HEK293 (cell line): Measurements from ENCODE around the gene FXYD6.

Experiments used
- CTCF ChIA-PET: fragments of 350-600 bp; formaldehyde crosslinking; extraction: SDS; loops from one replicate; lab custom pipeline; 2021; ENCODE audit warnings: antibody characterized with exemption; lab: Yijun Ruan, JAX
- POLR2A ChIA-PET: fragments of 300-600 bp; formaldehyde crosslinking; extraction: SDS; loops from one replicate; lab custom pipeline; 2020; ENCODE audit warnings: antibody characterized with exemption, inconsistent platforms; lab: Yijun Ruan, JAX
- H3K27ac ChIP-seq: fragments of 200-500 bp; sonication (Bioruptor generic); 2 replicates; pipeline ENCODE4 v1.5.1; 2014; ENCODE audit warnings: low read depth, low read length, control low read depth, inconsistent platforms; ENCODE audit errors: extremely low read depth
- H3K36me3 ChIP-seq, 2 experiments: fragments of 200-500 bp in 1 of 2; sonication (Bioruptor generic) in 1 of 2; 1 replicate in 1 of 2; 2 replicates in 1 of 2; pipeline ENCODE4 v1.5.1; 2014 to 2017; ENCODE audit warnings: inconsistent platforms in 2 of 2, low read length in 2 of 2; ENCODE audit not compliant: control insufficient read depth in 2 of 2, insufficient read depth in 1 of 2
- H3K4me1 ChIP-seq: fragments of 200-500 bp; sonication (Bioruptor generic); 2 replicates; pipeline ENCODE4 v1.5.1; 2014; ENCODE audit warnings: mild to moderate bottlenecking, low read length, inconsistent platforms; ENCODE audit not compliant: control insufficient read depth, insufficient read depth
- H3K4me3 ChIP-seq: 2 replicates; pipeline ENCODE4 v1.5.1; 2011; ENCODE audit warnings: low read depth, mild to moderate bottlenecking, control low read depth, low read length, moderate library complexity
- H3K9me3 ChIP-seq: fragments of 200-500 bp; sonication (Bioruptor generic); 2 replicates; pipeline ENCODE4 v1.5.1; 2014; ENCODE audit warnings: low read depth, low read length, inconsistent platforms; ENCODE audit not compliant: control insufficient read depth, insufficient read depth
- SCRT1 ChIP-seq: fragments of 450-650 bp; formaldehyde crosslinking; IDR thresholded peaks from 2 replicates; pipeline ENCODE4 v1.5.1; 2016; ENCODE audit warnings: missing biosample characterization, missing genetic modification characterization, borderline replicate concordance
- SP3 ChIP-seq: fragments of 450-650 bp; formaldehyde crosslinking; IDR thresholded peaks from 2 replicates; pipeline ENCODE4 v1.5.1; 2016; ENCODE audit warnings: missing biosample characterization, missing genetic modification characterization
- TRIM28 ChIP-seq: IDR thresholded peaks from 2 replicates; pipeline ENCODE4 v1.6.1; 2011; ENCODE audit warnings: low read length, control low read depth, borderline replicate concordance
- ZNF140 ChIP-seq: fragments of 450-650 bp; formaldehyde crosslinking; IDR thresholded peaks from 2 replicates; pipeline ENCODE4 v1.5.1; 2016; ENCODE audit warnings: missing biosample characterization, missing genetic modification characterization
- ZNF146 ChIP-seq: fragments of 450-650 bp; formaldehyde crosslinking; IDR thresholded peaks from 2 replicates; pipeline ENCODE4 v1.5.1; 2016; ENCODE audit warnings: missing biosample characterization, missing genetic modification characterization
- ZNF155 ChIP-seq: fragments of 450-650 bp; formaldehyde crosslinking; IDR thresholded peaks from 2 replicates; pipeline ENCODE4 v1.5.1; 2016; ENCODE audit warnings: missing biosample characterization, missing genetic modification characterization
- ZNF16 ChIP-seq: fragments of 450-650 bp; formaldehyde crosslinking; IDR thresholded peaks from 2 replicates; pipeline ENCODE4 v1.5.1; 2016; ENCODE audit warnings: low read depth, missing biosample characterization, missing genetic modification characterization
- ZNF174 ChIP-seq: fragments of 450-650 bp; formaldehyde crosslinking; IDR thresholded peaks from 2 replicates; pipeline ENCODE4 v1.5.0; 2017; ENCODE audit warnings: missing biosample characterization, mild to moderate bottlenecking, missing genetic modification characterization
- ZNF248 ChIP-seq: fragments of 450-650 bp; formaldehyde crosslinking; IDR thresholded peaks from 2 replicates; pipeline ENCODE4 v1.5.1; 2017; ENCODE audit warnings: missing biosample characterization, missing genetic modification characterization
- ZNF311 ChIP-seq: fragments of 450-650 bp; formaldehyde crosslinking; IDR thresholded peaks from 2 replicates; pipeline ENCODE4 v1.5.1; 2017; ENCODE audit warnings: missing biosample characterization, missing genetic modification characterization, borderline replicate concordance
- ZNF335 ChIP-seq: fragments of 450-650 bp; formaldehyde crosslinking; conservative IDR thresholded peaks from 2 replicates; pipeline ENCODE4 v1.5.1; 2016; ENCODE audit warnings: missing biosample characterization, missing genetic modification characterization
- ZNF404 ChIP-seq: fragments of 450-650 bp; formaldehyde crosslinking; IDR thresholded peaks from 2 replicates; pipeline ENCODE4 v1.5.1; 2017; ENCODE audit warnings: missing biosample characterization, missing genetic modification characterization
- ZNF416 ChIP-seq: fragments of 450-650 bp; formaldehyde crosslinking; IDR thresholded peaks from 2 replicates; pipeline ENCODE4 v1.5.1; 2016; ENCODE audit warnings: missing biosample characterization, missing genetic modification characterization
- ZNF501 ChIP-seq: fragments of 450-650 bp; formaldehyde crosslinking; IDR thresholded peaks from 2 replicates; pipeline ENCODE4 v1.5.1; 2016; ENCODE audit warnings: missing biosample characterization, missing genetic modification characterization
- ZNF549 ChIP-seq: fragments of 450-650 bp; IDR thresholded peaks from 2 replicates; pipeline ENCODE4 v1.5.1; 2018; ENCODE audit warnings: missing biosample characterization, missing genetic modification characterization, mild to moderate bottlenecking, inconsistent platforms, moderate library complexity
- ZNF596 ChIP-seq: fragments of 450-650 bp; IDR thresholded peaks from 2 replicates; pipeline ENCODE4 v1.5.0; 2018; ENCODE audit warnings: missing biosample characterization, mild to moderate bottlenecking, missing genetic modification characterization, moderate library complexity
- ZNF600 ChIP-seq: fragments of 450-650 bp; formaldehyde crosslinking; IDR thresholded peaks from 2 replicates; pipeline ENCODE4 v1.5.1; 2016; ENCODE audit warnings: missing biosample characterization, missing genetic modification characterization
- ZNF623 ChIP-seq: fragments of 450-650 bp; formaldehyde crosslinking; IDR thresholded peaks from 2 replicates; pipeline ENCODE4 v1.5.1; 2016; ENCODE audit warnings: missing biosample characterization, missing genetic modification characterization
- ZSCAN16 ChIP-seq: fragments of 450-650 bp; formaldehyde crosslinking; IDR thresholded peaks from 2 replicates; pipeline ENCODE4 v1.5.1; 2016; ENCODE audit warnings: missing biosample characterization, missing genetic modification characterization
- TF ChIP-seq, protein P1 (sequence below): fragments of 450-650 bp; formaldehyde crosslinking; IDR thresholded peaks from 2 replicates; pipeline ENCODE4 v1.5.1; 2016; ENCODE audit warnings: missing biosample characterization, missing genetic modification characterization
- TF ChIP-seq, protein P2 (sequence below): fragments of 450-650 bp; formaldehyde crosslinking; IDR thresholded peaks from 2 replicates; pipeline ENCODE4 v1.5.1; 2016; ENCODE audit warnings: missing biosample characterization, missing genetic modification characterization
- TF ChIP-seq, protein P3 (sequence below): fragments of 450-650 bp; formaldehyde crosslinking; optimal IDR thresholded peaks from 2 replicates; pipeline ENCODE3; 2016; ENCODE audit warnings: missing biosample characterization, mild to moderate bottlenecking, missing genetic modification characterization
- TF ChIP-seq, protein P4 (sequence below): fragments of 450-650 bp; formaldehyde crosslinking; IDR thresholded peaks from 2 replicates; pipeline ENCODE4 v1.5.1; 2016; ENCODE audit warnings: missing biosample characterization, missing genetic modification characterization, low read depth
- TF ChIP-seq, protein P5 (sequence below): fragments of 450-650 bp; formaldehyde crosslinking; conservative IDR thresholded peaks from 2 replicates; pipeline ENCODE4 v1.5.1; 2016; ENCODE audit warnings: low read depth, missing biosample characterization, missing genetic modification characterization

The FXYD6 gene

DNA sequence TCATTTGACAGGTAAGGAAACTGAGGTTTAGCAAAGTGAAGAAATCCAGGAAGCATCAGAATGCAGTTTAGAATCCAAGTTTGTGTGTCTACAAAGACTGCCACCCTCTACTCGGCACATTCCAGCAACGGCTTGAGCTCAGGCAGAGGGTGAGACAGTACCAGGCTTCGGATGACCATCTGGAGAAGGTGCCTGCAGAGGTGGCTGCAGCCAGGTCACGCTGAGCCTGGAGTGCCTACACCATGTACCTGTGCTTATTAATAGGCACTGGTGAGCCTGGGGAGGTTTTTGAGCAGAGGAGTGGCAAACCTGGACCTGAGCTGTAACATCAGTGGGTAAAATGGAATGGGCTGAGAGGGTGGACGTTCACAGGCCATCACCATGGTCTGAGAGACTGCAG, 4.7 kb downstream of the FXYD6 start (continued):
- TF ChIP-seq, protein P1, sequence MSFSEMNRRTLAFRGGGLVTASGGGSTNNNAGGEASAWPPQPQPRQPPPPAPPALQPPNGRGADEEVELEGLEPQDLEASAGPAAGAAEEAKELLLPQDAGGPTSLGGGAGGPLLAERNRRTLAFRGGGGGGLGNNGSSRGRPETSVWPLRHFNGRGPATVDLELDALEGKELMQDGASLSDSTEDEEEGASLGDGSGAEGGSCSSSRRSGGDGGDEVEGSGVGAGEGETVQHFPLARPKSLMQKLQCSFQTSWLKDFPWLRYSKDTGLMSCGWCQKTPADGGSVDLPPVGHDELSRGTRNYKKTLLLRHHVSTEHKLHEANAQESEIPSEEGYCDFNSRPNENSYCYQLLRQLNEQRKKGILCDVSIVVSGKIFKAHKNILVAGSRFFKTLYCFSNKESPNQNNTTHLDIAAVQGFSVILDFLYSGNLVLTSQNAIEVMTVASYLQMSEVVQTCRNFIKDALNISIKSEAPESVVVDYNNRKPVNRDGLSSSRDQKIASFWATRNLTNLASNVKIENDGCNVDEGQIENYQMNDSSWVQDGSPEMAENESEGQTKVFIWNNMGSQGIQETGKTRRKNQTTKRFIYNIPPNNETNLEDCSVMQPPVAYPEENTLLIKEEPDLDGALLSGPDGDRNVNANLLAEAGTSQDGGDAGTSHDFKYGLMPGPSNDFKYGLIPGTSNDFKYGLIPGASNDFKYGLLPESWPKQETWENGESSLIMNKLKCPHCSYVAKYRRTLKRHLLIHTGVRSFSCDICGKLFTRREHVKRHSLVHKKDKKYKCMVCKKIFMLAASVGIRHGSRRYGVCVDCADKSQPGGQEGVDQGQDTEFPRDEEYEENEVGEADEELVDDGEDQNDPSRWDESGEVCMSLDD (tag by site-specific recombination): no peak
- TF ChIP-seq ZNF16 (tag by site-specific recombination) (no peak), ZNF335 (tag by site-specific recombination) (no peak), ZNF174 (tag by site-specific recombination) (no peak), ZNF416 (tag by site-specific recombination) (no peak)
- TF ChIP-seq, protein P2, sequence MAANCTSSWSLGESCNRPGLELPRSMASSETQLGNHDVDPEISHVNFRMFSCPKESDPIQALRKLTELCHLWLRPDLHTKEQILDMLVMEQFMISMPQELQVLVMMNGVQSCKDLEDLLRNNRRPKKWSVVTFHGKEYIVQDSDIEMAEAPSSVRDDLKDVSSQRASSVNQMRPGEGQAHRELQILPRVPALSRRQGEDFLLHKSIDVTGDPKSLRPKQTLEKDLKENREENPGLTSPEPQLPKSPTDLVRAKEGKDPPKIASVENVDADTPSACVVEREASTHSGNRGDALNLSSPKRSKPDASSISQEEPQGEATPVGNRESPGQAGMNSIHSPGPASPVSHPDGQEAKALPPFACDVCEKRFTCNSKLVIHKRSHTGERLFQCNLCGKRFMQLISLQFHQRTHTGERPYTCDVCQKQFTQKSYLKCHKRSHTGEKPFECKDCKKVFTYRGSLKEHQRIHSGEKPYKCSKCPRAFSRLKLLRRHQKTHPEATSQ (tag by site-specific recombination): no peak
- TF ChIP-seq, all 188 proteins: peak for 0

DNA sequence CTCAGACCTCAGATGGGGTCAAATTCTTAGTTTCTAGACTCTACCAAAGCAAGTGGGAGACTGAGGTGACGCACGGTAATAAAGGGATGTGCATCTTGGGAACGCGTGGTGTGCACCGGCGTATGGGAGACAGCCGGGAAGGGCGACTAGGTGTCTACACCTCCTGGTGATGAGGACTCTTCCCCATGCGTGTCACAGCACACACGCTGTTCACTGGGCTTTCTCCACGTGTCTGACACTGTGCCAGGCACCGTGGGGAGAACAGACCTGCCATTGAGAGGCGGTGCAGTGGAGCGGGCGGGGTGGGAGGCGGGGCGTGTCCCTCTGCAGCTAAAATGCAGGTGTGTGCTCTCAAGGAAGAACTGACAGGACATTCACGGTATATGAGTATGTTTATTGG, 5.3 kb downstream of the FXYD6 start:
- H3K4me3 ChIP-seq: no peak overlapping the region
- no peak overlapping the region for H3K27ac ChIP-seq
- ChIA-PET CTCF (interaction anchor here (2.8 kb wide), 1 partner anchor 76 kb away, joined by 10 read pairs; no protein-coding TSS in a partner anchor), POLR2A (no interaction called here)
- no peaks in the 10 kb centered on the region for H3K9me3 ChIP-seq
- no peaks in the 10 kb centered on the region for H3K36me3 ChIP-seq
- no peaks in the 10 kb centered on the region for H3K4me1 ChIP-seq
- TF ChIP-seq, protein P3, sequence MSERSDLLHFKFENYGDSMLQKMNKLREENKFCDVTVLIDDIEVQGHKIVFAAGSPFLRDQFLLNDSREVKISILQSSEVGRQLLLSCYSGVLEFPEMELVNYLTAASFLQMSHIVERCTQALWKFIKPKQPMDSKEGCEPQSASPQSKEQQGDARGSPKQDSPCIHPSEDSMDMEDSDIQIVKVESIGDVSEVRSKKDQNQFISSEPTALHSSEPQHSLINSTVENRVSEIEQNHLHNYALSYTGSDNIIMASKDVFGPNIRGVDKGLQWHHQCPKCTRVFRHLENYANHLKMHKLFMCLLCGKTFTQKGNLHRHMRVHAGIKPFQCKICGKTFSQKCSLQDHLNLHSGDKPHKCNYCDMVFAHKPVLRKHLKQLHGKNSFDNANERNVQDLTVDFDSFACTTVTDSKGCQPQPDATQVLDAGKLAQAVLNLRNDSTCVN (tag by site-specific recombination): no peak
- TF ChIP-seq ZNF146 (tag by site-specific recombination) (no peak), ZSCAN16 (tag by site-specific recombination) (no peak), SCRT1 (tag by site-specific recombination) (no peak), ZNF155 (tag by site-specific recombination) (no peak), ZNF596 (tag by site-specific recombination) (no peak), ZNF140 (tag by site-specific recombination) (no peak), ZNF549 (tag by site-specific recombination) (no peak), ZNF501 (no peak), ZNF404 (tag by site-specific recombination) (no peak), ZNF623 (tag by site-specific recombination) (no peak), SP3 (tag by site-specific recombination) (no peak), ZNF600 (tag by site-specific recombination) (no peak), TRIM28 (no peak), ZNF248 (no peak), ZNF311 (tag by site-specific recombination) (no peak)
- TF ChIP-seq, protein P4, sequence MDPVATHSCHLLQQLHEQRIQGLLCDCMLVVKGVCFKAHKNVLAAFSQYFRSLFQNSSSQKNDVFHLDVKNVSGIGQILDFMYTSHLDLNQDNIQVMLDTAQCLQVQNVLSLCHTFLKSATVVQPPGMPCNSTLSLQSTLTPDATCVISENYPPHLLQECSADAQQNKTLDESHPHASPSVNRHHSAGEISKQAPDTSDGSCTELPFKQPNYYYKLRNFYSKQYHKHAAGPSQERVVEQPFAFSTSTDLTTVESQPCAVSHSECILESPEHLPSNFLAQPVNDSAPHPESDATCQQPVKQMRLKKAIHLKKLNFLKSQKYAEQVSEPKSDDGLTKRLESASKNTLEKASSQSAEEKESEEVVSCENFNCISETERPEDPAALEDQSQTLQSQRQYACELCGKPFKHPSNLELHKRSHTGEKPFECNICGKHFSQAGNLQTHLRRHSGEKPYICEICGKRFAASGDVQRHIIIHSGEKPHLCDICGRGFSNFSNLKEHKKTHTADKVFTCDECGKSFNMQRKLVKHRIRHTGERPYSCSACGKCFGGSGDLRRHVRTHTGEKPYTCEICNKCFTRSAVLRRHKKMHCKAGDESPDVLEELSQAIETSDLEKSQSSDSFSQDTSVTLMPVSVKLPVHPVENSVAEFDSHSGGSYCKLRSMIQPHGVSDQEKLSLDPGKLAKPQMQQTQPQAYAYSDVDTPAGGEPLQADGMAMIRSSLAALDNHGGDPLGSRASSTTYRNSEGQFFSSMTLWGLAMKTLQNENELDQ (tag by site-specific recombination): no peak
- TF ChIP-seq, protein P5, sequence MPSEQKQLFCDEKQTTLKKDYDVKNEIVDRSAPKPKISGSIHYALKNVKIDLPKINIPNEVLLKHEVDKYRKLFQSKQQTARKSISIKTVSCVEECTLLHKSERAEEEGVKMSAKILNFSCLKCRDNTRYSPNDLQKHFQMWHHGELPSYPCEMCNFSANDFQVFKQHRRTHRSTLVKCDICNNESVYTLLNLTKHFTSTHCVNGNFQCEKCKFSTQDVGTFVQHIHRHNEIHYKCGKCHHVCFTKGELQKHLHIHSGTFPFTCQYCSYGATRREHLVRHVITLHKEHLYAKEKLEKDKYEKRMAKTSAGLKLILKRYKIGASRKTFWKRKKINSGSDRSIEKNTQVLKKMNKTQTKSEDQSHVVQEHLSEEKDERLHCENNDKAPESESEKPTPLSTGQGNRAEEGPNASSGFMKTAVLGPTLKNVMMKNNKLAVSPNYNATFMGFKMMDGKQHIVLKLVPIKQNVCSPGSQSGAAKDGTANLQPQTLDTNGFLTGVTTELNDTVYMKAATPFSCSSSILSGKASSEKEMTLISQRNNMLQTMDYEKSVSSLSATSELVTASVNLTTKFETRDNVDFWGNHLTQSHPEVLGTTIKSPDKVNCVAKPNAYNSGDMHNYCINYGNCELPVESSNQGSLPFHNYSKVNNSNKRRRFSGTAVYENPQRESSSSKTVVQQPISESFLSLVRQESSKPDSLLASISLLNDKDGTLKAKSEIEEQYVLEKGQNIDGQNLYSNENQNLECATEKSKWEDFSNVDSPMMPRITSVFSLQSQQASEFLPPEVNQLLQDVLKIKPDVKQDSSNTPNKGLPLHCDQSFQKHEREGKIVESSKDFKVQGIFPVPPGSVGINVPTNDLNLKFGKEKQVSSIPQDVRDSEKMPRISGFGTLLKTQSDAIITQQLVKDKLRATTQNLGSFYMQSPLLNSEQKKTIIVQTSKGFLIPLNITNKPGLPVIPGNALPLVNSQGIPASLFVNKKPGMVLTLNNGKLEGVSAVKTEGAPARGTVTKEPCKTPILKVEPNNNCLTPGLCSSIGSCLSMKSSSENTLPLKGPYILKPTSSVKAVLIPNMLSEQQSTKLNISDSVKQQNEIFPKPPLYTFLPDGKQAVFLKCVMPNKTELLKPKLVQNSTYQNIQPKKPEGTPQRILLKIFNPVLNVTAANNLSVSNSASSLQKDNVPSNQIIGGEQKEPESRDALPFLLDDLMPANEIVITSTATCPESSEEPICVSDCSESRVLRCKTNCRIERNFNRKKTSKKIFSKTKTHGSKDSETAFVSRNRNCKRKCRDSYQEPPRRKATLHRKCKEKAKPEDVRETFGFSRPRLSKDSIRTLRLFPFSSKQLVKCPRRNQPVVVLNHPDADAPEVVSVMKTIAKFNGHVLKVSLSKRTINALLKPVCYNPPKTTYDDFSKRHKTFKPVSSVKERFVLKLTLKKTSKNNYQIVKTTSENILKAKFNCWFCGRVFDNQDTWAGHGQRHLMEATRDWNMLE (tag by site-specific recombination): no peak
